Immature natural killer cell (primary cell): ENCODE results near the gene RAB11FIP4. TPM values are rescaled to one million over a fixed set of nuclear protein-coding genes. Genes with fewer than 3 reads are reported as not detected.

Experiments used
- DNase-seq, 3 donors: peaks; one replicate each; pipeline ENCODE4 v3.0.0; 2022; ENCODE audit warnings: mixed read lengths in 1 of 3
- H3K27ac Mint-ChIP-seq, 6 donors: one replicate each; pipeline ENCODE4 v1.8.0; 2020; ENCODE audit warnings: mixed read lengths in 6 of 6, mild to moderate bottlenecking in 5 of 6, inconsistent platforms in 4 of 6, moderate library complexity in 3 of 6
- H3K27me3 Mint-ChIP-seq, 3 donors: one replicate each; pipeline ENCODE4 v1.8.0; 2020 to 2021; ENCODE audit warnings: low read depth in 3 of 3, mild to moderate bottlenecking in 3 of 3, mixed read lengths in 3 of 3, moderate library complexity in 3 of 3, inconsistent platforms in 1 of 3
- H3K36me3 Mint-ChIP-seq, 3 donors: one replicate each; pipeline ENCODE4 v1.8.0; 2020; ENCODE audit warnings: mixed read lengths in 3 of 3, inconsistent platforms in 2 of 3, mild to moderate bottlenecking in 2 of 3
- H3K4me1 Mint-ChIP-seq, 2 donors: one replicate each; pipeline ENCODE4 v1.8.0; 2020; ENCODE audit warnings: inconsistent platforms in 2 of 2, mild to moderate bottlenecking in 2 of 2, mixed read lengths in 2 of 2, moderate library complexity in 1 of 2
- H3K4me3 Mint-ChIP-seq, 5 donors: one replicate each; pipeline ENCODE4 v1.8.0; 2020; ENCODE audit warnings: mild to moderate bottlenecking in 5 of 5, mixed read lengths in 5 of 5, inconsistent platforms in 3 of 5, moderate library complexity in 3 of 5
- H3K9me3 Mint-ChIP-seq, 6 donors: one replicate each; pipeline ENCODE4 v1.8.0; 2020; ENCODE audit warnings: mild to moderate bottlenecking in 6 of 6, mixed read lengths in 6 of 6, inconsistent platforms in 4 of 6, moderate library complexity in 3 of 6
- polyA plus RNA-seq, 3 donors: library from polyadenylated mRNA; unstranded; fragments of 300-500 nt; fragmentation: Illumina TruSeq; gene quantifications; one replicate each; pipeline ENCODE4 v1.2.3, GENCODE V29; 2021

The RAB11FIP4 gene
- polyA plus RNA-seq, 3 donors from 2014 or later = 14.2 to 41.8 (median 22.1) TPM

- Mint-ChIP-seq H3K4me1 (no peaks in the 10 kb centered on the region), H3K27me3 (no peaks in the 10 kb centered on the region), H3K36me3 (peaks cover 0 to 4% (median 0%) of the 10 kb centered on the region in 3 donors), H3K4me3 (no peak overlapping the region), H3K27ac (peak overlapping the region in 3 of 6 donors; percentile 35 to 45 (median 45)), H3K9me3 (no peaks in the 10 kb centered on the region)
- DNase-seq = peak; percentile 78 to 83 (median 79)
Measured at GRCh38 chr17:31524926-31525800, 133.7 kb downstream of the RAB11FIP4 start.

DNA sequence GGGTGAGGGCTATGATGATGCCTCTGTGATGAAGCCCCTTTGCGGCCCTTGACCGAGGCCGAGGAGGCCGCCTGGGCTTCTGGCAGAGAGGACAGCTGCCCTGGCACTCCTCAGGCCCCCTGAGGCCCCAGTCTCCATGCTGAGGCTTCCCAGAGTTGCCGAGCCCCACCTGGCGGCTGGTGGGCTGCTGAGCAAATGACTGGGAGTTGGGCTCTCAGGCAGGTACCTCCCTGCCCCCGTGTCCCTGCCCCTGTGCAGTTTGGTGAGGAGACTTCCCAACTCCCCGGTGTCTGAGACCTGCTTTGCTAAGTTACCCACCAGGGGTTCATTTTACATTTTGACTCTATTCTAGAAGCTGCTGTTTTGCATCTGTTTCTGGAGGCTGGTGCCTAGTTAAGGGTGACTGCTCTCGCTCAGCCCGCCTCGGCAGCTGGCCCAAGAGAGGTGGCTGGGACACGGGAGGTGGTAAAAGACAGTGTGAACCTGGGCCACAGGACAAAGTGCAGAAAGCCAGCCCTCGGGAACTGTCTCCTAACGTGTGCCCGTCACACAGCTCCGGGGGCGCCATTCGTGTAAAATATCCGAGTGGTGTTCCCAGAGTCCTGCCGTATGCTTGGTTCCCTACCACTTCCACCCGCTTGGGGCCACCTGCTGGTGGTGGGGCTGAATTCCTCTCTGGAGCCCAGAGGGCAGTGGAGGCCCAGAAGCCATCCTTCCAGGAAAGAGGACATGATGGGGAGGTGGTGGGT lies 134.5 kb downstream of the RAB11FIP4 start:
- DNase-seq = no peak
- Mint-ChIP-seq H3K27me3 (peaks cover 0 to under 1% (median 0%) of the 10 kb centered on the region in 3 donors), H3K36me3 (peaks cover 0 to 10% (median 0%) of the 10 kb centered on the region in 3 donors), H3K4me3 (no peak overlapping the region), H3K4me1 (no peaks in the 10 kb centered on the region), H3K9me3 (no peaks in the 10 kb centered on the region), H3K27ac (no peak overlapping the region)

- Mint-ChIP-seq H3K4me1 (no peaks in the 10 kb centered on the region), H3K9me3 (no peaks in the 10 kb centered on the region), H3K36me3 (peaks cover 0 to 16% (median 5%) of the 10 kb centered on the region in 3 donors), H3K4me3 (no peak overlapping the region), H3K27me3 (peaks cover 0 to 2% (median 0%) of the 10 kb centered on the region in 3 donors), H3K27ac (no peak overlapping the region)
- DNase-seq = no peak
Measured at GRCh38 chr17:31527606-31528005, 136.1 kb downstream of the RAB11FIP4 start.

DNA sequence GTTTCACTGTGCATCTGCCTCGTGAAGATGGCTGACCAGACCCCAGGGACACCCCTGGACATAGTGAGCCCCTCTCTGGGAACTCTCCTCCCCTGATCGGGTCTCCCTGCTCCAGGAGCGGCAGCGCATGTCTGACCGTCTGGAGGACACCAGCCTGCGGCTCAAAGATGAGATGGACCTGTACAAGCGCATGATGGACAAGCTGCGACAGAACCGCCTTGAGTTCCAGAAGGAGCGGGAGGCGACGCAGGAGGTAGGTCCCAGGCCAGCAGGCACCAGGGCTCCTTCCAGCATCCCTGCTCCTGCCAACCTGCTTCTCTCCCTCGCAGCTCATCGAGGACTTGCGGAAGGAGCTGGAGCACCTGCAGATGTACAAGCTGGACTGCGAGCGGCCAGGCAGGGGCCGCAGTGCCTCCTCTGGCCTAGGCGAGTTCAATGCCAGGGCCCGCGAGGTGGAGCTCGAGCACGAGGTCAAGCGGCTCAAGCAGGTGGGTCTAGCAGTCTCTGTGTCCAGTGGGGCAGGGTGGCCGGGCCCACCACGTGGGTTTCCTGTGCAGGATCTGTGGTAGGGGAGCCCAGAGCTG lies 136.9 kb downstream of the RAB11FIP4 start:
- H3K36me3 Mint-ChIP-seq = peaks cover 7 to 24% (median 12%) of the 10 kb centered on the region in 3 donors
- H3K4me3 Mint-ChIP-seq = no peak overlapping the region
- DNase-seq = no peak
- H3K9me3 Mint-ChIP-seq = no peaks in the 10 kb centered on the region
- H3K27me3 Mint-ChIP-seq = peaks cover 0 to 2% (median 0%) of the 10 kb centered on the region in 3 donors
- no peak overlapping the region for H3K27ac Mint-ChIP-seq
- peaks cover 0 to 2% of the 10 kb centered on the region in 2 donors for H3K4me1 Mint-ChIP-seq

- H3K27ac Mint-ChIP-seq = no peak overlapping the region
- no peaks in the 10 kb centered on the region for H3K9me3 Mint-ChIP-seq
- peaks cover 0 to 2% (median 0%) of the 10 kb centered on the region in 3 donors for H3K27me3 Mint-ChIP-seq
- H3K36me3 Mint-ChIP-seq = peaks cover 9 to 20% (median 12%) of the 10 kb centered on the region in 3 donors
- peaks cover 0 to 2% of the 10 kb centered on the region in 2 donors for H3K4me1 Mint-ChIP-seq
- H3K4me3 Mint-ChIP-seq = no peak overlapping the region
- DNase-seq = no peak
Measured at GRCh38 chr17:31529841-31530251, 138.4 kb downstream of the RAB11FIP4 start.

DNA sequence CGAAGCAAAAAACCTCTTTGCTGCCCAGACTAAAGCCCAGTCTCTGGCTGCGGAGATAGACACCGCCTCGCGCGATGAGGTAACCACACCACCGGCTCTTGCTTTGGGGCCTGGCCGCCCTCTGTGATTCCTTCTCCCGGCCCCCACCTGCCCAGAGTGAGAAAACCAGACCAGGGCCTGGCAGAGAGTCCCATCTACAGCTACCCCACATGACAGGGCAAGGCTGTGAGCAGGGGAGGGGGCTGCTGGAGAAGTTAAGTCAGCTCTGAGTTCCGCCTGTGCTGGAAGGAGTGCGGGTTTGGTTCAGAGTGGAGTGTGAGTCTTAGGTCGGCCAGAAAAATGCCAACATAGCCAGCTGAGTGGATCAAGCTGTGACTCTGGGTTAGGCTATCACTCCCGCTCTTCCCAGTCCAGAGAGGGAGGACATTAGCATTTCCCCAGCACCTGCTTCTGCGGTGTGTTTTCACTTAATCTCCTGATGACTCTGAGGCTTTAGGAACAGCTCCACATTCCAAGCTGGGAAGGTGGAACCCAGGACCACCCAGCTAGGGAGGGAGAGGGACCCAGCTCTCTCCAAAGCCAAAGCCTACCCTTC lies 139.0 kb downstream of the RAB11FIP4 start:
- H3K36me3 Mint-ChIP-seq = peaks cover 9 to 20% (median 12%) of the 10 kb centered on the region in 3 donors
- H3K4me3 Mint-ChIP-seq = no peak overlapping the region
- H3K27ac Mint-ChIP-seq = no peak overlapping the region
- no peak for DNase-seq
- H3K9me3 Mint-ChIP-seq = no peaks in the 10 kb centered on the region
- H3K4me1 Mint-ChIP-seq = peaks cover 2 to 3% of the 10 kb centered on the region in 2 donors
- peaks cover 0 to 2% (median under 1%) of the 10 kb centered on the region in 3 donors for H3K27me3 Mint-ChIP-seq

- no peak for DNase-seq
- Mint-ChIP-seq H3K9me3 (no peaks in the 10 kb centered on the region), H3K4me1 (peaks cover 5% of the 10 kb centered on the region in 2 donors), H3K27ac (peak overlapping the region in 1 of 6 donors; percentile 26), H3K4me3 (no peak overlapping the region), H3K27me3 (peaks cover 0 to 2% (median 2%) of the 10 kb centered on the region in 3 donors), H3K36me3 (peaks cover 9 to 20% (median 12%) of the 10 kb centered on the region in 3 donors)
Measured at GRCh38 chr17:31531336-31531980, 140.0 kb downstream of the RAB11FIP4 start.

DNA sequence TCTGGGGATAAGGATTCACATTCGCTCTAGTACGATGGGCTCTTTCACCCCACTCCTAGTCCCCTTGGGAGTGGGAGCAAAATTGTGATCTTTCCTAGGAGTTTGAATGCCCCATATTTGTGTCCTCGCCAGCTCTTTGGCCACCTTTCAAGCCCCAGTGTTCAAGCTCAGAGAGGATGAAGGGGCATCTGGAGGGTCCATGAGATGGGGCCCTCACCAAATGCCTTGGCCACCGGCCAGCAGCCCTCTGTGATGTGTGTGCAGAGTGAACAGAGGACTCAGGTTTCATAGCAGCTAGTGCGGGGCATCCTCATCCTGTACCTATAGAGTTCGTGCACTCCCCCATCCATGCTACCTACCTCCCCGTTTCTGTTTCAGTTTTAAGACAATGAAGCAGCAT lies 140.6 kb downstream of the RAB11FIP4 start:
- Mint-ChIP-seq H3K27ac (peak overlapping the region in 1 of 6 donors; percentile 34), H3K9me3 (no peaks in the 10 kb centered on the region), H3K27me3 (peaks cover 0 to 2% (median 2%) of the 10 kb centered on the region in 3 donors), H3K4me1 (peaks cover 5% of the 10 kb centered on the region in 2 donors), H3K36me3 (peaks cover 9 to 20% (median 12%) of the 10 kb centered on the region in 3 donors), H3K4me3 (no peak overlapping the region)
- DNase-seq = no peak

DNA sequence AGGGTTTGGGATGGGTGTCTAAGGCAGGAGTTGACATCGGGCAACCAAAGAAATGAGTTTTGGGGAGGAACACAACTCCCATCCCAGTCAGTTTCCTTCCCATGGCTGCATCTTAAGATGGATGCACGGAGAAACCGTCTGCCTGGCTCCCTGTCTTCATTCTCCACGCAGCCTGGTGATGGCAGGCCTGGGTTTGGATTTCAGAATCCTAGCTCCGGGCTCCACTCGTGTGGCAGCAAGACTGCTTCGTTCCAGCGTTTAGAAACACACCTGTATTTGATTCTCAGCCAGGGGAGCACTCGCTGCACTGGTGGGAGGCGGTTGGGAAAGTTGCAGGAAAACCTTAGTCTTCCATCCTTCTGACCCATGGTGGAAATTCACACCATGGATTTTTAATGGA lies 141.1 kb downstream of the RAB11FIP4 start:
- peaks cover 9 to 20% (median 12%) of the 10 kb centered on the region in 3 donors for H3K36me3 Mint-ChIP-seq
- peaks cover 5% of the 10 kb centered on the region in 2 donors for H3K4me1 Mint-ChIP-seq
- no peak for DNase-seq
- no peaks in the 10 kb centered on the region for H3K9me3 Mint-ChIP-seq
- no peak overlapping the region for H3K27ac Mint-ChIP-seq
- H3K27me3 Mint-ChIP-seq = peaks cover 0 to 2% (median 2%) of the 10 kb centered on the region in 3 donors
- H3K4me3 Mint-ChIP-seq = no peak overlapping the region

GRCh38 chr17:31533546-31534155 lies 142.2 kb downstream of the RAB11FIP4 start:
- peaks cover 5 to 6% of the 10 kb centered on the region in 2 donors for H3K4me1 Mint-ChIP-seq
- no peaks in the 10 kb centered on the region for H3K9me3 Mint-ChIP-seq
- peaks cover 9 to 20% (median 12%) of the 10 kb centered on the region in 3 donors for H3K36me3 Mint-ChIP-seq
- H3K4me3 Mint-ChIP-seq = no peak overlapping the region
- DNase-seq = no peak
- peaks cover 0 to 2% (median 2%) of the 10 kb centered on the region in 3 donors for H3K27me3 Mint-ChIP-seq
- peak overlapping the region in 1 of 6 donors; percentile 25 for H3K27ac Mint-ChIP-seq

- Mint-ChIP-seq H3K36me3 (peaks cover 9 to 20% (median 12%) of the 10 kb centered on the region in 3 donors), H3K27me3 (peaks cover 0 to 2% (median 2%) of the 10 kb centered on the region in 3 donors), H3K9me3 (no peaks in the 10 kb centered on the region), H3K4me3 (no peak overlapping the region), H3K27ac (peak overlapping the region in 4 of 6 donors; percentile 17 to 61 (median 48)), H3K4me1 (peaks cover 5 to 6% of the 10 kb centered on the region in 2 donors)
- DNase-seq = no peak
Measured at GRCh38 chr17:31534223-31534888, 142.9 kb downstream of the RAB11FIP4 start.

GRCh38 chr17:31535581-31535981 lies 144.1 kb downstream of the RAB11FIP4 start:
- Mint-ChIP-seq H3K4me1 (peaks cover 5 to 6% of the 10 kb centered on the region in 2 donors), H3K27ac (peak overlapping the region in 3 of 6 donors; percentile 7 to 17 (median 16)), H3K27me3 (peaks cover 0 to 2% (median 2%) of the 10 kb centered on the region in 3 donors), H3K9me3 (no peaks in the 10 kb centered on the region), H3K36me3 (peaks cover 9 to 15% (median 12%) of the 10 kb centered on the region in 3 donors), H3K4me3 (no peak overlapping the region)
- DNase-seq = no peak
